GM10248 (cell line): ENCODE data around the gene IPCEF1.

Experiments
- CTCF ChIA-PET: fragments of 300-600 bp; sonication (Branson Sonifier 250); formaldehyde crosslinking; extraction: SDS; loops from one replicate; lab custom pipeline; 2021; ENCODE audit warnings: antibody characterized with exemption; lab: Yijun Ruan, JAX
- POLR2A ChIA-PET: fragments of 350-650 bp; sonication (Branson Sonifier 250); formaldehyde crosslinking; extraction: SDS; loops from one replicate; lab custom pipeline; 2020; ENCODE audit warnings: antibody characterized with exemption; lab: Yijun Ruan, JAX
- DNase-seq: peaks from one replicate; pipeline ENCODE4 v3.0.0; 2012; ENCODE audit errors: extremely low spot score
- TF ChIP-seq, protein P1 (sequence below): IDR thresholded peaks from 2 replicates; pipeline ENCODE4 v1.5.1; 2012; ENCODE audit warnings: mild to moderate bottlenecking, low read depth; ENCODE audit errors: extremely low read depth, missing control alignments, control extremely low read depth

IPCEF1 gene

GRCh38 chr6:154359161-154359574 lies 2.6 kb upstream of the IPCEF1 start:
- DNase-seq, result no peak
- ChIA-PET CTCF (no interaction called here), POLR2A (no interaction called here)
- TF ChIP-seq, protein P1, sequence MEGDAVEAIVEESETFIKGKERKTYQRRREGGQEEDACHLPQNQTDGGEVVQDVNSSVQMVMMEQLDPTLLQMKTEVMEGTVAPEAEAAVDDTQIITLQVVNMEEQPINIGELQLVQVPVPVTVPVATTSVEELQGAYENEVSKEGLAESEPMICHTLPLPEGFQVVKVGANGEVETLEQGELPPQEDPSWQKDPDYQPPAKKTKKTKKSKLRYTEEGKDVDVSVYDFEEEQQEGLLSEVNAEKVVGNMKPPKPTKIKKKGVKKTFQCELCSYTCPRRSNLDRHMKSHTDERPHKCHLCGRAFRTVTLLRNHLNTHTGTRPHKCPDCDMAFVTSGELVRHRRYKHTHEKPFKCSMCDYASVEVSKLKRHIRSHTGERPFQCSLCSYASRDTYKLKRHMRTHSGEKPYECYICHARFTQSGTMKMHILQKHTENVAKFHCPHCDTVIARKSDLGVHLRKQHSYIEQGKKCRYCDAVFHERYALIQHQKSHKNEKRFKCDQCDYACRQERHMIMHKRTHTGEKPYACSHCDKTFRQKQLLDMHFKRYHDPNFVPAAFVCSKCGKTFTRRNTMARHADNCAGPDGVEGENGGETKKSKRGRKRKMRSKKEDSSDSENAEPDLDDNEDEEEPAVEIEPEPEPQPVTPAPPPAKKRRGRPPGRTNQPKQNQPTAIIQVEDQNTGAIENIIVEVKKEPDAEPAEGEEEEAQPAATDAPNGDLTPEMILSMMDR, result no peak

DNA sequence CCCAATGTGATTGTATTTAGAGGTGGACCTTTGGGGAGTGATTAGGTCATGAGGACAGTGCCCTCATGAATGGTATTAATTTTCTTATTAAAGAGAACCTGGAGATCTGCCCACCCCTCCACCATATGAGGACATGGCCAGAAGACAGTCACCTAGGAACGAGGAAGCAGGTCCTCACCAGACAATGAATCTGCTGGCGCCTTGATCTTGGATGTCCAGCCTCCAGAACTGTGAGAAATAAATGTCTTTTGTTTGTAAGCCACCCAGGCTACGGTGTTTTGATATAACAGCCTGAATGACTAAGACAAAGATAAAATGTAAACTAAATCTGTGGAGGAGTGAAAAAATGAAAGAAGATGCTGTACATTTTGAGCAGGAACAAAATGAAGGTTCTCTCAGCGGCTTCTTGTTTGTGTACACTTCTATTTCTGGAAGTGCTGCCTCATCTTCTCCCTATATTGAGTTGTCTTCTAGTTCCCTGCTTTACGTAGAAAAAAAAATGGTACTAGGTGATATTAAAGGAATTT lies 1.5 kb upstream of the IPCEF1 start:
- CTCF ChIA-PET, result no interaction called here
- POLR2A ChIA-PET, result no interaction called here
- DNase-seq, result no peak
- TF ChIP-seq, protein P1, result no peak

GRCh38 chr6:154356113-154356512 lies 490 bp downstream of the IPCEF1 start:
- no peak for DNase-seq
- CTCF ChIA-PET, result interaction anchor here (0.8 kb wide), 1 partner anchor 14 kb away, joined by 3 read pairs; no protein-coding TSS in a partner anchor
- TF ChIP-seq, protein P1, result no peak
- POLR2A ChIA-PET, result no interaction called here

- CTCF ChIA-PET, result interaction anchor here (1.2 kb wide), 1 partner anchor 8 kb away, joined by 3 read pairs; no protein-coding TSS in a partner anchor
- DNase-seq, result no peak
- POLR2A ChIA-PET, result no interaction called here
- TF ChIP-seq, protein P1, result no peak
Observed at GRCh38 chr6:154354265-154354777, 2.3 kb downstream of the IPCEF1 start.

- CTCF ChIA-PET, result no interaction called here
- DNase-seq, result no peak
- POLR2A ChIA-PET, result no interaction called here
- TF ChIP-seq, protein P1, result no peak
Observed at GRCh38 chr6:154353626-154354025, 3.0 kb downstream of the IPCEF1 start.

- TF ChIP-seq, protein P1, result no peak
- peak; percentile 73 for DNase-seq
- ChIA-PET CTCF (no interaction called here), POLR2A (no interaction called here)
Observed at GRCh38 chr6:154352898-154353585, 3.6 kb downstream of the IPCEF1 start.
